CD4-positive, alpha-beta T cell treated with Interleukin-6 for 4 hours (primary cell): ENCODE results near the gene MAST4.
"Not testable (repeated sequence)": the region's sequence is repeated elsewhere in the genome, so short reads cannot be mapped to it uniquely, and the experiment has no call there.

ENCODE experiments used
- DNase-seq: peaks from one replicate; pipeline ENCODE4 v3.0.0-alpha.2; 2020; ENCODE audit warnings: mixed read lengths

Gene MAST4

GRCh38 chr5:66647146-66647856 is 51.1 kb downstream of the MAST4 start:
- DNase-seq = no peak

GRCh38 chr5:66652818-66653217 is 56.6 kb downstream of the MAST4 start:
- DNase-seq = no peak

GRCh38 chr5:66653325-66653724 is 57.1 kb downstream of the MAST4 start:
- no peak for DNase-seq

- no peak for DNase-seq
Observed at GRCh38 chr5:66655395-66656324, 59.5 kb downstream of the MAST4 start.

GRCh38 chr5:66658516-66658915 is 62.3 kb downstream of the MAST4 start:
- DNase-seq = no peak

GRCh38 chr5:66659780-66660179 is 63.6 kb downstream of the MAST4 start:
- DNase-seq = no peak

GRCh38 chr5:66660396-66660795 is 64.2 kb downstream of the MAST4 start:
- DNase-seq = no peak

- no peak for DNase-seq
Observed at GRCh38 chr5:66661149-66661548, 65.0 kb downstream of the MAST4 start.

GRCh38 chr5:66666778-66667177 is 70.6 kb downstream of the MAST4 start:
- DNase-seq = no peak

- no peak for DNase-seq
Observed at GRCh38 chr5:66669086-66669861, 73.1 kb downstream of the MAST4 start.

- DNase-seq = no peak
Observed at GRCh38 chr5:66669862-66670195, 73.6 kb downstream of the MAST4 start.

- no peak for DNase-seq
Observed at GRCh38 chr5:66671305-66671704, 75.1 kb downstream of the MAST4 start.

GRCh38 chr5:66674802-66675201 is 78.6 kb downstream of the MAST4 start:
- no peak for DNase-seq

- DNase-seq = no peak
Observed at GRCh38 chr5:66675406-66675805, 79.2 kb downstream of the MAST4 start.

- DNase-seq = no peak
Observed at GRCh38 chr5:66680221-66680620, 84.0 kb downstream of the MAST4 start.

- DNase-seq = no peak
Observed at GRCh38 chr5:66680804-66681203, 84.6 kb downstream of the MAST4 start.

GRCh38 chr5:66684663-66685062 is 88.5 kb downstream of the MAST4 start:
- DNase-seq = no peak

GRCh38 chr5:66689522-66690220 is 93.5 kb downstream of the MAST4 start:
- no peak for DNase-seq

- DNase-seq = no peak
Observed at GRCh38 chr5:66694036-66694435, 97.8 kb downstream of the MAST4 start.

- not testable (repeated sequence) for DNase-seq
Observed at GRCh38 chr5:66695840-66696239, 99.6 kb downstream of the MAST4 start.

GRCh38 chr5:66697796-66698564 is 101.8 kb downstream of the MAST4 start:
- no peak for DNase-seq

GRCh38 chr5:66701244-66701643 is 105.1 kb downstream of the MAST4 start:
- no peak for DNase-seq
